ENCODE results near the gene TRIM54. TPM values are rescaled to one million over a fixed set of nuclear protein-coding genes. Genes with fewer than 3 reads are reported as not detected.
"Not testable (repeated sequence)": the region's sequence is repeated elsewhere in the genome, so short reads cannot be mapped to it uniquely, and the experiment has no call there.

Gene TRIM54
- total RNA-seq, 1 donor from 2014 or later: not detected

DNA sequence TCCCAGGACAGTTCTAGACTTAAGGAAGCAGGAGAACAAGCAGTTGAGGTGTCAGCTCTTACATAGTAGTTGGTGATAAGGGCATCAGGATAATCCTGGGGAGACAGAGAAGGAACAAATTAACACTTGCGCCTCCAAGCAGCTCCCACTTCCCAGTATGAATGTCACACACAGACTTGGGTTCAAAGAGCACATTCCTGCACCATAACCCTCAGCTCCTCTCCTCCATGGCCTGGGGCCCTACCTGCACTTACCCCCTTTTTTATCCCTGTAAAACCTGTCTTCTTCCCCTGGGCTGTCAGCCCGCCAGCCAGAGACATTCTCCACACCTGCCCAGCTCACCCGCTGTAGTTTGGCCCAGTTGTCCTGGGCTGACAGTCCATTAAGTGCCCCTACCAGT, 29.9 kb downstream of the TRIM54 start:
- TF ChIP-seq, protein P1, sequence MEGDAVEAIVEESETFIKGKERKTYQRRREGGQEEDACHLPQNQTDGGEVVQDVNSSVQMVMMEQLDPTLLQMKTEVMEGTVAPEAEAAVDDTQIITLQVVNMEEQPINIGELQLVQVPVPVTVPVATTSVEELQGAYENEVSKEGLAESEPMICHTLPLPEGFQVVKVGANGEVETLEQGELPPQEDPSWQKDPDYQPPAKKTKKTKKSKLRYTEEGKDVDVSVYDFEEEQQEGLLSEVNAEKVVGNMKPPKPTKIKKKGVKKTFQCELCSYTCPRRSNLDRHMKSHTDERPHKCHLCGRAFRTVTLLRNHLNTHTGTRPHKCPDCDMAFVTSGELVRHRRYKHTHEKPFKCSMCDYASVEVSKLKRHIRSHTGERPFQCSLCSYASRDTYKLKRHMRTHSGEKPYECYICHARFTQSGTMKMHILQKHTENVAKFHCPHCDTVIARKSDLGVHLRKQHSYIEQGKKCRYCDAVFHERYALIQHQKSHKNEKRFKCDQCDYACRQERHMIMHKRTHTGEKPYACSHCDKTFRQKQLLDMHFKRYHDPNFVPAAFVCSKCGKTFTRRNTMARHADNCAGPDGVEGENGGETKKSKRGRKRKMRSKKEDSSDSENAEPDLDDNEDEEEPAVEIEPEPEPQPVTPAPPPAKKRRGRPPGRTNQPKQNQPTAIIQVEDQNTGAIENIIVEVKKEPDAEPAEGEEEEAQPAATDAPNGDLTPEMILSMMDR (IDR thresholded peaks at IDR 0.05; ENCODE audit: insufficient read depth, low read length, severe bottlenecking): no peak
- DNase-seq (ENCODE audit: low read depth) (no peak), FAIRE-seq (no peak)
- Histone ChIP-seq H3K27me3 (ENCODE audit: control insufficient read depth, insufficient read depth, low read length) (peaks cover 9% of the 10 kb centered on the region), H3K36me3 (ENCODE audit: control insufficient read depth, insufficient read depth, low read length) (peaks cover 2% of the 10 kb centered on the region), H3K4me3 (ENCODE audit: low read depth, low read length) (no peak overlapping the region)

DNA sequence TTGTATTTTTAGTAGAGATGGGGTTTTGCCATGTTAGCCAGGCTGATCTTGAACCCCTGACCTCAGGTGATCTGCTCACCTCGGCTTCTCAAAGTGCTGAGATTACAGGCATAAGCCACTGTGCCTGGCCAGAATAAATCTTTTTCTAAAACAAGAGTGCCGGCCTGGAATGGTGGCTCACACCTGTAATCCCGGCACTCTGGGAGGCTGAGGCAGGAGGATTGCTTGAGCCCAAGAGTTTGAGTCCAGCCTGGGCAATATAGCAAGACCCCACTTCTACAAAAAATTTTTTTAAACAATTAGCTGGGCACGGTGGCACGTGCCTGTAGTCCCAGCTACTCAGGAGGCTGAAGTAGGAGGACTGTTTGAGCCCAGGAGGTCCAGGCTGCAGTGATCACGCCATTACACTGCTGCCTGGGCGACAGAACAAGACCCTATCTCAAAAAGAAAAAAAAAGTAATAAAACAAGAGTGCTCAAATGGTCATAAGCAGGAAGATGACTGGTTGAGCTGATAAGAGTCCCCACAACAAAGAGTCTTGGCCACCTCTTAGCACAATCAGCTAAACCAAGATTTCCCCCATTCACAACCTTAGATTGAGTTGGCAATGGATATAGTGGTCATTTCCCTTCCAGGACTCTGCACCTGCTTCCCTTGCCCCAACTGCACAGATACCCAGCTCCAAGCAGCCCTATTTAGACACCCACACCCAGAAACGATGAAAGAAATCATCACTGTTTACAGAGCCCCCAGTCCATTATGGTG, 31.8 kb downstream of the TRIM54 start:
- no peak for FAIRE-seq
- TF ChIP-seq, protein P1 (IDR thresholded peaks at IDR 0.05; ENCODE audit: insufficient read depth, low read length, severe bottlenecking): no peak
- no peak for DNase-seq (ENCODE audit: low read depth)
- Histone ChIP-seq H3K4me3 (ENCODE audit: low read depth, low read length) (no peak overlapping the region), H3K27me3 (ENCODE audit: control insufficient read depth, insufficient read depth, low read length) (no peaks in the 10 kb centered on the region), H3K36me3 (ENCODE audit: control insufficient read depth, insufficient read depth, low read length) (peaks cover 2% of the 10 kb centered on the region)

DNA sequence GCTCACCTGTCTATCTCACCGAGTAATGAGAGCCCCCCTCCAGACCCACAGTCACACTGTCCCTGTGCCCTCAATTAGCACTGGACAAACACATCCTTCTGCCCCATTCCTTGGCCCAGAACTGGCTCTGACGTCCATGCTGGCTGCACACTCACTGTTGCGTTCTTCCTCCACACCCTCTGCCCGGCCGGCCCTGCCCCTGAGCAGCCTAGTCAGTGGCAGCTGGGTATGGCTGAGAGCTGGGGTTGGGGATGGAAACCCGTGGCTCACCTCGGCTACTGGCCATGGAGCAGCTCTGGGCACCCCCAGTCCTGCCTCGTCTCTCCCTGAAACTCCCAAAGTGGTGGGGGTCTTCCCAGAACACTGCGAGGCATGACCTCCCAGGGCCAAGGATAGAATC, 32.5 kb downstream of the TRIM54 start:
- no peak for FAIRE-seq
- Histone ChIP-seq H3K27me3 (ENCODE audit: control insufficient read depth, insufficient read depth, low read length) (no peaks in the 10 kb centered on the region), H3K4me3 (ENCODE audit: low read depth, low read length) (no peak overlapping the region), H3K36me3 (ENCODE audit: control insufficient read depth, insufficient read depth, low read length) (peaks cover 2% of the 10 kb centered on the region)
- TF ChIP-seq, protein P1 (IDR thresholded peaks at IDR 0.05; ENCODE audit: insufficient read depth, low read length, severe bottlenecking): no peak
- DNase-seq (ENCODE audit: low read depth): no peak

DNA sequence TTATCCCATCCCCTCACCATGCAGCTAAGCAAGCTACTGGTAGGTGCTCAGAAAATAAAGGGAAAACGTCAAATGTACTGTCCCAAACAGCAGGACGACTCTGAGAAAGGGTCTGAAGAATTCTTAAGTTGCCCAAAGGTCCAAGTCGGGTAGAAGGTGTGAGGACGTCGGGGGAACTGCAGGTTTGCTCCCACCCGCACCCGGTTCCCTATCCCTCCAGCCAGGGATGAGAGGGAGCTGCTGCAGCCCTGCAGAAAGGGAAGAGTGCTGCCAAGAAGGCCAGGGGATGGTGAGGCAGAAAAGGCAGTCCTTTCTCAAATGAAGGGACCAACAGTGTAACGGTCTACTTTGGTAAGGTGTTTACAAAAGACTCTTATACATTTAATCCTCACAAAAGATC, 32.9 kb downstream of the TRIM54 start:
- TF ChIP-seq, protein P1 (IDR thresholded peaks at IDR 0.05; ENCODE audit: insufficient read depth, low read length, severe bottlenecking): no peak

DNA sequence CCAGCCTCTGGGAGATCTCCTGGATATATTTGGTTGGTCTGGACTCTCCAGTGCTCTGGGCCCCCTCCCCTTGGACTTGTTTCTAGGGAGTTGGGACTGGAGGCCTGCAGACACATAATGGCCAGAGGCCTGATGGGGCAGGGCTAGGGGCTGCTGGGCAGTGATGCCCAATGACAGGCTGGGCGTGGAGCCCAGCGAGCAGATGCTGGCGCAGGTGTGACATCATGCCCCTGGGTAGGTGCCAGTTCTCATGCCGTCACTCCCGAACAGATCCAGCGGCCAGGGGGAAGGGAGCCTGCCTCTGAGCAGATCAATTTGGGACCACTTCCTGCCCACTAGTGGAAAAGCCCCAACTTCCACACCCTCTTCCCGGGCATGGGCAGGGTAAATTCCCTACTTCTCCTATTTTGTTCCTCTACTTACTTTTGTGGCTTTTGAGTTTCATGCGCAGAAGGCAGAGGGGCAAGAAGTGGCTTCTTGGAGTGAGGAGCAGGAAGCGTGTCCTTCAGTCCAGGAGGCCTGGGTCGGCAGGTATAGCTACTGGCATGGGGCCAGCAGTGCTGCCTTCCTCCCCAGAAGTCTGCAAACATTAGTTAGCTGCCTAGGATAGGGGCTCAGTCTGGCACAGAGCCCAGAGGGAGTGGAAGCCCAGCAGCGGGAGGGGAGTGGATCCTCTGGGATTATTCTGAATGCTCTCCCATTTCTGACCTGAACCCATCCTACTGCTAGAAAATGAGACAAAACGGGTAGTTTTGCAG, 34.6 kb downstream of the TRIM54 start:
- Histone ChIP-seq H3K4me3 (ENCODE audit: low read depth, low read length) (no peak overlapping the region), H3K36me3 (ENCODE audit: control insufficient read depth, insufficient read depth, low read length) (no peaks in the 10 kb centered on the region), H3K27me3 (ENCODE audit: control insufficient read depth, insufficient read depth, low read length) (no peaks in the 10 kb centered on the region)
- TF ChIP-seq, protein P1 (IDR thresholded peaks at IDR 0.05; ENCODE audit: insufficient read depth, low read length, severe bottlenecking): no peak
- FAIRE-seq (no peak), DNase-seq (ENCODE audit: low read depth) (no peak)

More for the DNA sequence above, 32.9 kb downstream of the TRIM54 start:
- DNase-seq (ENCODE audit: low read depth) (no peak), FAIRE-seq (no peak)
- Histone ChIP-seq H3K36me3 (ENCODE audit: control insufficient read depth, insufficient read depth, low read length) (peaks cover 2% of the 10 kb centered on the region), H3K27me3 (ENCODE audit: control insufficient read depth, insufficient read depth, low read length) (no peaks in the 10 kb centered on the region), H3K4me3 (ENCODE audit: low read depth, low read length) (no peak overlapping the region)

DNA sequence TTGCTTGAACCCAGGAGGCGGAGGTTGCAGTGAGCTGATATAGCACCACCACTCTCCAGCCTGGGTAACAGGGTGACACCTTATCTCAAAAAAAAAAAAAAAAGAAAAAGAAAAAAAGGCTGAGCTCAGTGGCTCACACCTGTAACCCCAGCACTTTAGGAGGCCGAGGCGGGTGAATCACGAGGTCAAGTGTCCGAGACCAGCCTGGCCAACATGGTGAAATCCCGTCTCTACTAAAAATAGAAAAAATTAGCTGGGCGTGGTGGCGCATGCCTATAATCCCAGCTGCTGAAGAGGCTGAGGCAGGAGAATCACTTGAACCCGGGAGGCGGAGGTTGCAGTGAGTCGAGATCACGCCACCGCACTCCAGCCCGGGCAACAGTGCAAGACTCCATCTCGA, 37.6 kb downstream of the TRIM54 start:
- not testable (repeated sequence) for H3K36me3 ChIP-seq (ENCODE audit: control insufficient read depth, insufficient read depth, low read length); FAIRE-seq; H3K4me3 ChIP-seq (ENCODE audit: low read depth, low read length); DNase-seq (ENCODE audit: low read depth); H3K27me3 ChIP-seq (ENCODE audit: control insufficient read depth, insufficient read depth, low read length)

All from bronchial epithelial cell (primary cell).